Calu3 (cell line): Measurements from ENCODE around the gene DNAJC1. TPM values are rescaled to one million over a fixed set of nuclear protein-coding genes. Genes with fewer than 3 reads are reported as not detected.

Experiments used
- BruUV-seq: library from RNA; stranded (reverse); fragments of 400-500 nt; replicated peaks from 2 replicates; lab custom pipeline; 2021; lab: Mats Ljungman, UMichigan
- CTCF ChIA-PET: fragments of 300-600 bp; sonication (Branson Sonifier 250); formaldehyde crosslinking; loops from one replicate; lab custom pipeline; 2022; ENCODE audit warnings: antibody characterized with exemption; lab: Charles Lee
- DNase-seq: peaks from one replicate; pipeline ENCODE4 v3.0.0; 2022
- H3K27ac Mint-ChIP-seq: one replicate; pipeline ENCODE4 v1.8.0; 2022; ENCODE audit warnings: mixed read lengths; ENCODE audit not compliant: unreplicated experiment
- H3K27me3 Mint-ChIP-seq: one replicate; pipeline ENCODE4 v1.8.0; 2022; ENCODE audit warnings: mixed read lengths; ENCODE audit not compliant: unreplicated experiment
- H3K36me3 Mint-ChIP-seq: one replicate; pipeline ENCODE4 v1.8.0; 2022; ENCODE audit warnings: mild to moderate bottlenecking, moderate library complexity, mixed read lengths; ENCODE audit not compliant: insufficient read depth, unreplicated experiment
- H3K4me1 Mint-ChIP-seq: one replicate; pipeline ENCODE4 v1.8.0; 2022; ENCODE audit warnings: mild to moderate bottlenecking, low read depth, mixed read lengths; ENCODE audit not compliant: unreplicated experiment
- H3K4me3 Mint-ChIP-seq: one replicate; pipeline ENCODE4 v1.8.0; 2022; ENCODE audit warnings: mild to moderate bottlenecking, low read depth, moderate library complexity, mixed read lengths; ENCODE audit not compliant: unreplicated experiment
- H3K9me3 Mint-ChIP-seq: one replicate; pipeline ENCODE4 v1.8.0; 2022; ENCODE audit warnings: low read depth, mixed read lengths; ENCODE audit not compliant: unreplicated experiment
- intact Hi-C: fragments of 100-400 bp; cut with micrococcal nuclease; formaldehyde crosslinking; loops from one replicate; pipeline ENCODE4 v1.10.0; 2022; ENCODE audit not compliant: unreplicated experiment
- total RNA-seq: library from RNA; stranded (reverse); gene quantifications from 2 replicates; pipeline ENCODE4 v1.2.3, GENCODE V29; 2022
- TF ChIP-seq, protein P1 (sequence below): fragments of 200-600 bp; IDR thresholded peaks from one replicate; pipeline ENCODE4 v1.8.0; 2022; ENCODE audit warnings: antibody characterized with exemption; ENCODE audit not compliant: unreplicated experiment

DNAJC1 gene
- total RNA-seq, 1 experiment from 2014 or later, result 17.0 TPM

DNA sequence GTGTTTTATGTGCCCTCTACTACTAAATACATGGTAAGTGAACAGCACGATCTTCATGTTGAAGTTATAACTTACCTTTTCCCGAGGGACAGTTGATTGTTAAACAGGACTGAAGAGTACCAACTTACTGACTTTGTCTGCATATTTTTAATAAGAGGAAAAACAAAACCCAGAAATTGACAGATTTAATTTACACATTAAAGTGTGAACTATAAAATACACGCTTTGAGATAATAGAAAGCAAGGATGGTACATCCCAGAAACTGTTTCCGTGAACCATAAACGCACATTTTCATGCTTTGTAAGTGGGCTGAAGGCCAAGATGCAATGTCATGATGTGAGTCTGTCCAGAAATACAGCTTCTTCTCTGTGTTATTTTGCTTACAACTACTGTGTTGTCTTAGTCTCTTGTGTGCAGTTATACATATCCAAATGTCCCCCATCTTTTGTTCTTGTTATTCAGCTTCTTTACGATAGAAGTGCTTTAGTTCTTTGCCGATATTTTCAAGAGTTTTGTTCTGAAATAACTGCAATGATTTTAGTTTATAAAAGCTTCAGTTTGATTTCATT lies 279.4 kb downstream of the DNAJC1 start:
- DNase-seq, result no peak
- no TSS peak for BruUV-seq
- TF ChIP-seq, protein P1, sequence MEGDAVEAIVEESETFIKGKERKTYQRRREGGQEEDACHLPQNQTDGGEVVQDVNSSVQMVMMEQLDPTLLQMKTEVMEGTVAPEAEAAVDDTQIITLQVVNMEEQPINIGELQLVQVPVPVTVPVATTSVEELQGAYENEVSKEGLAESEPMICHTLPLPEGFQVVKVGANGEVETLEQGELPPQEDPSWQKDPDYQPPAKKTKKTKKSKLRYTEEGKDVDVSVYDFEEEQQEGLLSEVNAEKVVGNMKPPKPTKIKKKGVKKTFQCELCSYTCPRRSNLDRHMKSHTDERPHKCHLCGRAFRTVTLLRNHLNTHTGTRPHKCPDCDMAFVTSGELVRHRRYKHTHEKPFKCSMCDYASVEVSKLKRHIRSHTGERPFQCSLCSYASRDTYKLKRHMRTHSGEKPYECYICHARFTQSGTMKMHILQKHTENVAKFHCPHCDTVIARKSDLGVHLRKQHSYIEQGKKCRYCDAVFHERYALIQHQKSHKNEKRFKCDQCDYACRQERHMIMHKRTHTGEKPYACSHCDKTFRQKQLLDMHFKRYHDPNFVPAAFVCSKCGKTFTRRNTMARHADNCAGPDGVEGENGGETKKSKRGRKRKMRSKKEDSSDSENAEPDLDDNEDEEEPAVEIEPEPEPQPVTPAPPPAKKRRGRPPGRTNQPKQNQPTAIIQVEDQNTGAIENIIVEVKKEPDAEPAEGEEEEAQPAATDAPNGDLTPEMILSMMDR, result no peak
- no peak overlapping the region for H3K4me3 Mint-ChIP-seq
- no peaks in the 10 kb centered on the region for H3K9me3 Mint-ChIP-seq
- peaks cover 27% of the 10 kb centered on the region for H3K4me1 Mint-ChIP-seq
- intact Hi-C loops, result loop anchor here (5.0 to 10.0 kb wide), 2 partner anchors 203 to 439 kb away; no protein-coding TSS in a partner anchor
- peaks cover 14% of the 10 kb centered on the region for H3K36me3 Mint-ChIP-seq
- peak overlapping the region; percentile 27 for H3K27ac Mint-ChIP-seq
- CTCF ChIA-PET, result interaction anchor here (0.5 to 1.5 kb wide), 7 partner anchors 8 to 623 kb away, joined by 3 to 9 read pairs (median 4); no protein-coding TSS in a partner anchor
- H3K27me3 Mint-ChIP-seq, result no peaks in the 10 kb centered on the region

DNA sequence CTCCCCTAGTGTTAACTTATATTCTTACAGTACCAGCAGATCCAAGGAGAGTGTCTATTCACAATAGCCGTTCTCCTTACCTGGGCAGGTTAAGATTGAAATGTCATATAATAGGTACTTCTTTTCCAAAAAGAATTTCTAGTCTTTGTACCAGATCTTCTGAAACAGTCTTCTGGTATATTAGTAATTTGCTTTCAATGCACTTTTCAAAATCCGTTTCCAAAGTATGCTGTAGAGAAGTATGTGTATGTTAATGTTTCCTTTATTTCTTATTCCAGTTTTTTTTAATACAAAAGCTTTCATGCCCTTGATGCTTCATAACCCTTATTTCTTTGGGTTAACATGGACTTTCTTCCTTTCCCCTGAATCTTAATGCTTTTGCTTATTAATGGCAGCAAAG lies 281.3 kb downstream of the DNAJC1 start:
- no peak for DNase-seq
- no peak overlapping the region for H3K27ac Mint-ChIP-seq
- no peak overlapping the region for H3K4me3 Mint-ChIP-seq
- peaks cover 18% of the 10 kb centered on the region for H3K4me1 Mint-ChIP-seq
- CTCF ChIA-PET, result no interaction called here
- H3K27me3 Mint-ChIP-seq, result no peaks in the 10 kb centered on the region
- no TSS peak for BruUV-seq
- TF ChIP-seq, protein P1, result no peak
- no peaks in the 10 kb centered on the region for H3K9me3 Mint-ChIP-seq
- intact Hi-C loops, result loop anchor here (5.0 to 10.0 kb wide), 2 partner anchors 205 to 437 kb away; no protein-coding TSS in a partner anchor
- H3K36me3 Mint-ChIP-seq, result peaks cover 6% of the 10 kb centered on the region

DNA sequence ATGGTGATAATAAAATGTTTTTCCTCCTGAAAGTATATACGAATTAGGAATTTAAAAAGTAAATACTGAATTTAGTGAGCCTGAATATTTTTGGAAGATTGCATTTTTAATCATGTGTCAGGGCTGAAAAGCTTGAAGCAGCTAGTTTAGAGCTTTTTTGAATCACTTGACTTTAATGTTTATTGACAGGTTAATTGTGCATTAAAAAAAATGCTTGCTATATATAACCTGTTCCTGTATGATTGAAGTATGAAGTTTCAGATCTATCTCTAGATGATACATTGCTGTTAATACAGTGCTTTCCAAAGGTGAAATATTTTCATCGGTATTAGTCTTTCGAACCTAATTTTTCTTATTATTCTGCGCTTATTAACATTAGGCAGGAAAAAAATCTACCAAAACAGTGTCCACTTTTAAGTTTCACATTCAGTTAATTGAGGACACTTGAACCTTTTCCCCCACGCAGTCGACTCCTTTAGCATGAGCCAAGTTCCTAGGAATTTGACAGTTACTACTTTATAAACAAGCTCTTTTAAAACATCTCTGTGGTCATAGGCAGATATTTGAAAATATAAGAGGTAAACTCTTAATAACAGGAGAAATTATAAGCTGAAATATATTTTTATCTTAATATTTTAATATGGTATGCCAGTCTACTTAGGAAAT lies 282.4 kb downstream of the DNAJC1 start:
- Mint-ChIP-seq H3K27me3 (no peaks in the 10 kb centered on the region), H3K4me3 (no peak overlapping the region), H3K4me1 (peaks cover 11% of the 10 kb centered on the region), H3K36me3 (peaks cover 6% of the 10 kb centered on the region), H3K27ac (no peak overlapping the region), H3K9me3 (no peaks in the 10 kb centered on the region)
- BruUV-seq, result no TSS peak
- DNase-seq, result no peak
- intact Hi-C loops, result loop anchor here (5.0 to 10.0 kb wide), 2 partner anchors 206 to 436 kb away; no protein-coding TSS in a partner anchor
- TF ChIP-seq, protein P1, result no peak
- CTCF ChIA-PET, result no interaction called here

GRCh38 chr10:21720090-21720489 lies 283.4 kb downstream of the DNAJC1 start:
- DNase-seq, result no peak

More at GRCh38 chr10:21720090-21720489, 283.4 kb downstream of the DNAJC1 start:
- intact Hi-C loops, result loop anchor here (5.0 to 10.0 kb wide), 2 partner anchors 207 to 435 kb away; no protein-coding TSS in a partner anchor
- TF ChIP-seq, protein P1, result no peak
- Mint-ChIP-seq H3K27me3 (no peaks in the 10 kb centered on the region), H3K36me3 (peaks cover 6% of the 10 kb centered on the region), H3K27ac (no peak overlapping the region), H3K4me1 (peaks cover 20% of the 10 kb centered on the region), H3K9me3 (no peaks in the 10 kb centered on the region), H3K4me3 (no peak overlapping the region)
- BruUV-seq, result no TSS peak
- CTCF ChIA-PET, result interaction anchor here (0.6 kb wide), 1 partner anchor 363 kb away, joined by 3 read pairs; no protein-coding TSS in a partner anchor
